Measurements from ENCODE around the gene ANTKMT. TPM values are rescaled to one million over a fixed set of nuclear protein-coding genes. Genes with fewer than 3 reads are reported as not detected.
A peak's percentile ranks its signal among the peaks of the same experiment; 100 is the strongest.
"Not testable (repeated sequence)": the region's sequence is repeated elsewhere in the genome, so short reads cannot be mapped to it uniquely, and the experiment has no call there.

The ANTKMT gene
- total RNA-seq, 1 experiment from 2014 or later = 19.8 TPM

- H4K20me1 ChIP-seq (ENCODE audit: insufficient read depth, low read depth, low read length); H3K27ac ChIP-seq (ENCODE audit: low read length); H3K9me2 ChIP-seq (replicated peaks; ENCODE audit: insufficient read depth, low read length); H3K36me3 ChIP-seq (ENCODE audit: insufficient read depth, low read length); H3K4me2 ChIP-seq (ENCODE audit: low read depth, low read length, poor library complexity, severe bottlenecking); H3K9me3 ChIP-seq (ENCODE audit: low read length); DNase-seq; H3K79me2 ChIP-seq (ENCODE audit: low read length); H3K9ac ChIP-seq (ENCODE audit: low read length); H2AFZ ChIP-seq (ENCODE audit: low read length); H3K27me3 ChIP-seq (ENCODE audit: low read length); H3K4me3 ChIP-seq (ENCODE audit: low read length): not testable (repeated sequence)
- peaks cover 25% of the 10 kb centered on the region for H3K4me1 ChIP-seq (ENCODE audit: low read length)
Measured at GRCh38 chr16:742894-743293, 21.9 kb downstream of the ANTKMT start.

- no peaks in the 10 kb centered on the region for H3K9me2 ChIP-seq (replicated peaks; ENCODE audit: insufficient read depth, low read length)
- H4K20me1 ChIP-seq (ENCODE audit: insufficient read depth, low read depth, low read length) = no peaks in the 10 kb centered on the region
- peak; percentile 71 for DNase-seq
- no peak overlapping the region for H3K27ac ChIP-seq (ENCODE audit: low read length)
- no peak overlapping the region for H3K9ac ChIP-seq (ENCODE audit: low read length)
- no peak overlapping the region for H3K4me3 ChIP-seq (ENCODE audit: low read length)
- no peak overlapping the region for H3K4me2 ChIP-seq (ENCODE audit: low read depth, low read length, poor library complexity, severe bottlenecking)
- no peaks in the 10 kb centered on the region for H3K27me3 ChIP-seq (ENCODE audit: low read length)
- no peak overlapping the region for H2AFZ ChIP-seq (ENCODE audit: low read length)
- H3K4me1 ChIP-seq (ENCODE audit: low read length) = peaks cover 14% of the 10 kb centered on the region
- no peaks in the 10 kb centered on the region for H3K9me3 ChIP-seq (ENCODE audit: low read length)
- 0 out of 2 replicates have a peak, but pooled peaks cover 4% of the 10 kb centered on the region for H3K79me2 ChIP-seq (ENCODE audit: low read length)
- no peaks in the 10 kb centered on the region for H3K36me3 ChIP-seq (ENCODE audit: insufficient read depth, low read length)
Measured at GRCh38 chr16:743794-744500, 23.0 kb downstream of the ANTKMT start.

- Histone ChIP-seq H3K27me3 (ENCODE audit: low read length) (no peaks in the 10 kb centered on the region), H3K9me3 (ENCODE audit: low read length) (no peaks in the 10 kb centered on the region), H3K27ac (ENCODE audit: low read length) (no peak overlapping the region), H3K4me3 (ENCODE audit: low read length) (no peak overlapping the region), H3K9me2 (replicated peaks; ENCODE audit: insufficient read depth, low read length) (no peaks in the 10 kb centered on the region), H2AFZ (ENCODE audit: low read length) (no peak overlapping the region), H3K4me2 (ENCODE audit: low read depth, low read length, poor library complexity, severe bottlenecking) (no peak overlapping the region), H3K9ac (ENCODE audit: low read length) (no peak overlapping the region), H3K79me2 (ENCODE audit: low read length) (no peaks in the 10 kb centered on the region), H3K4me1 (ENCODE audit: low read length) (no peaks in the 10 kb centered on the region; the same call in 1 of the 2 replicates), H3K36me3 (ENCODE audit: insufficient read depth, low read length) (no peaks in the 10 kb centered on the region), H4K20me1 (ENCODE audit: insufficient read depth, low read depth, low read length) (no peaks in the 10 kb centered on the region)
- peak; percentile 80 for DNase-seq
Measured at GRCh38 chr16:745739-746138, 24.8 kb downstream of the ANTKMT start.

DNA sequence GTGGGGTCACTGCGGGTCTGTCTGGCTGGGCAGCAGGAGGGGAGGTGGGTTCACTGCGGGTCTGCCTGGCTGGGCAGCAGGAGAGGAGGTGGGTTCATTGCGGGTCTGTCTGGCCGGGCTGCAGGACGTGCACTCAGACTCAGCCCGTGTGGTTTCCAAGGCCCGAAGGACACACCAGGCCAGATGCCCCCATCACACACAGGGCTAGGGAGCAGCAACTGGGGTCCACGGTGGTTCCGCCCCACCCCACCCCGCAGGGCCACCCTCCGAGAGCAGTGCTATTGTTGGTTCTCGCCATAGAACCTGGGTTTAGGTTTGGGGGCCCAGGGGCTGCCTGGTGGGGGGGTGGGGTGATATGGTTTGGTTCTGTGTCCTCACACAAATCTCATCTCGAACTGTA is 25.7 kb downstream of the ANTKMT start:
- no peaks in the 10 kb centered on the region for H4K20me1 ChIP-seq (ENCODE audit: insufficient read depth, low read depth, low read length)
- H3K4me2 ChIP-seq (ENCODE audit: low read depth, low read length, poor library complexity, severe bottlenecking) = no peak overlapping the region
- H3K27ac ChIP-seq (ENCODE audit: low read length) = no peak overlapping the region
- no peaks in the 10 kb centered on the region for H3K36me3 ChIP-seq (ENCODE audit: insufficient read depth, low read length)
- H3K4me3 ChIP-seq (ENCODE audit: low read length) = no peak overlapping the region
- H3K9me2 ChIP-seq (replicated peaks; ENCODE audit: insufficient read depth, low read length) = no peaks in the 10 kb centered on the region
- H3K9ac ChIP-seq (ENCODE audit: low read length) = no peak overlapping the region
- no peak overlapping the region for H2AFZ ChIP-seq (ENCODE audit: low read length)
- no peaks in the 10 kb centered on the region for H3K79me2 ChIP-seq (ENCODE audit: low read length)
- no peaks in the 10 kb centered on the region for H3K27me3 ChIP-seq (ENCODE audit: low read length)
- H3K4me1 ChIP-seq (ENCODE audit: low read length) = no peaks in the 10 kb centered on the region; the same call in 1 of the 2 replicates
- no peaks in the 10 kb centered on the region for H3K9me3 ChIP-seq (ENCODE audit: low read length)
- DNase-seq = no peak

DNA sequence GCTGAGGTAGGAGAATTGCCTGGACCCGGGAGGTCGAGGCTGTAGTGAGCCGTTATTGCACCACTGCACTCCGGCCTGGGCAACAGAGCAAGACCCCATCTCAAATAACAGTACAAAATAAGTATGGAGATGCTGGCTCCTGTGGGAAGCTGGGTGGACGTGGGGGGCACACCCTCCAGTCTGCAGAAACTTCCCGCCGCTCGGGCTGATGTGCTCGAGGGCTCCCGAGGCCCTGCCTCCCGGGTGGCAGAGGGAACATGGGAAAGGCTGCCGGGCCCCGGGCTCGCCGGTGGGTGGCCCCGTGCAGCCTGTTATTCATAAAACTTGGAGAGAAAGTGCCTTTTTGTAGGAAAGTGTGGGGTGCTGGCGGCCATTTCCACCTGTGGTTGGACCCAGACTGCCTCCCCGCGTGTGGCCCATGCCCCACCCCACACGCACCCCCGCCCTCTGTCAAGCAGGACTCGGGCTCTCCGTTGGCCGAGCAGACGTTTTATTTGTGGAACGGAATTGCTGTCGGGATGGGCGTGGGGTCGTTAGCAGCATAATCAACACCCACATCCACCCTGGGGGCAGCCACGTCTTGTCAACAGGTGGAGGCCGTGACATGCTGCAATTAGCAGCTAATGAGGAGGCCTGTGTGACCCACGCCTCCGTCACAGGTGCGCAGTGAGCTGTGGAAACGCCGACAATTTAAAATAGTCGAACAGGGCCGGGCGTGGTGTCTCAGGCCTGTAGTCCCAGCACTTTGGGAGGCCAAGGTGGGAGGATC is 27.2 kb downstream of the ANTKMT start:
- H3K36me3 ChIP-seq (ENCODE audit: insufficient read depth, low read length) = no peaks in the 10 kb centered on the region
- no peaks in the 10 kb centered on the region for H3K9me3 ChIP-seq (ENCODE audit: low read length)
- H3K4me1 ChIP-seq (ENCODE audit: low read length) = no peaks in the 10 kb centered on the region
- H3K79me2 ChIP-seq (ENCODE audit: low read length) = no peaks in the 10 kb centered on the region
- no peak overlapping the region for H3K4me3 ChIP-seq (ENCODE audit: low read length)
- H3K27ac ChIP-seq (ENCODE audit: low read length) = no peak overlapping the region
- no peaks in the 10 kb centered on the region for H3K9me2 ChIP-seq (replicated peaks; ENCODE audit: insufficient read depth, low read length)
- no peak overlapping the region for H3K4me2 ChIP-seq (ENCODE audit: low read depth, low read length, poor library complexity, severe bottlenecking)
- H4K20me1 ChIP-seq (ENCODE audit: insufficient read depth, low read depth, low read length) = no peaks in the 10 kb centered on the region
- no peak overlapping the region for H2AFZ ChIP-seq (ENCODE audit: low read length)
- H3K9ac ChIP-seq (ENCODE audit: low read length) = no peak overlapping the region
- no peaks in the 10 kb centered on the region for H3K27me3 ChIP-seq (ENCODE audit: low read length)
- no peak for DNase-seq

DNA sequence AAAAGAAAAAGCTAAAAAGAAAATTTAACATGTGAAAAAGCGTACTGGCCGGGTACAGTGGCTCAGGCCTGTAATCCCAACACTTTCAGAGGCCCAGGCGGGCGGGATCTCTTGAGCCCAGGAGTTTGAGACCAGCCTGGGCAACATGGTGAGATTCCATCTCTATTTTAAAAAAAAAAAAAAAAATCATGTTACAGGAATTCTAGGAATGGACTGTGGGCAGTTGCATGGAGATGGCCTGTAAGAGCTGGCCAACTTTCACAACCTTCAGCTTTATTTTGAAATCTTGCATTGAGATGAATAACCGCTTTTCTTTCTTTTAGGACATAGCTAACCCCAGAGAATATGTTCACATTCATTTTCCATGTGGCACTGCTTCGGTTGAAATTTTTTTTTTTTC is 28.1 kb downstream of the ANTKMT start:
- Histone ChIP-seq H3K27ac (ENCODE audit: low read length) (no peak overlapping the region), H3K4me1 (ENCODE audit: low read length) (no peaks in the 10 kb centered on the region), H3K79me2 (ENCODE audit: low read length) (no peaks in the 10 kb centered on the region), H3K9me2 (replicated peaks; ENCODE audit: insufficient read depth, low read length) (no peaks in the 10 kb centered on the region), H3K9ac (ENCODE audit: low read length) (no peak overlapping the region), H3K27me3 (ENCODE audit: low read length) (no peaks in the 10 kb centered on the region), H3K4me2 (ENCODE audit: low read depth, low read length, poor library complexity, severe bottlenecking) (no peak overlapping the region), H3K4me3 (ENCODE audit: low read length) (no peak overlapping the region), H3K36me3 (ENCODE audit: insufficient read depth, low read length) (no peaks in the 10 kb centered on the region), H3K9me3 (ENCODE audit: low read length) (no peaks in the 10 kb centered on the region), H2AFZ (ENCODE audit: low read length) (no peak overlapping the region), H4K20me1 (ENCODE audit: insufficient read depth, low read depth, low read length) (no peaks in the 10 kb centered on the region)
- no peak for DNase-seq

DNA sequence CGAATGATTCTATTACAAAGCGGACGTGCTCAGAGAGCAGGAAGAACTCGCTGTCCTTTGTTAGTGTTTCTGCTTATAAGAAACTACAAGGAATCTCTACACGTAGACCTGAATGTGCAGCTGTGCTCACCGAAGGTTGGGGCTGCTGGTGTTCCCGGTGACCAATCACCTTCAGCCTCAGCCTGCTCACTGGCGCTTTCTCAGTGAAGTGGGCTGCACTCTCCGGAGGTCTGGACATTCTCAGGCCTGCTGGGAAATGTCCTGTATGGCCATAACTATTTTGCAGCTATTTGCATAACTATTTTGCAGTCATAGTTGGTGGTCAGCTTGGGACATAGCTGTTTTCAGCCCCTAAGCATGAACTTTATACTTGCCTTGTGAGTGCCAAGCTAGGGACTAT is 29.5 kb downstream of the ANTKMT start:
- H3K4me3 ChIP-seq (ENCODE audit: low read length) = no peak overlapping the region
- no peaks in the 10 kb centered on the region for H3K79me2 ChIP-seq (ENCODE audit: low read length)
- no peaks in the 10 kb centered on the region for H3K27me3 ChIP-seq (ENCODE audit: low read length)
- DNase-seq = no peak
- H4K20me1 ChIP-seq (ENCODE audit: insufficient read depth, low read depth, low read length) = no peaks in the 10 kb centered on the region
- no peak overlapping the region for H3K4me2 ChIP-seq (ENCODE audit: low read depth, low read length, poor library complexity, severe bottlenecking)
- no peaks in the 10 kb centered on the region for H3K9me3 ChIP-seq (ENCODE audit: low read length)
- no peak overlapping the region for H2AFZ ChIP-seq (ENCODE audit: low read length)
- no peaks in the 10 kb centered on the region for H3K4me1 ChIP-seq (ENCODE audit: low read length)
- H3K27ac ChIP-seq (ENCODE audit: low read length) = no peak overlapping the region
- H3K36me3 ChIP-seq (ENCODE audit: insufficient read depth, low read length) = no peaks in the 10 kb centered on the region
- no peaks in the 10 kb centered on the region for H3K9me2 ChIP-seq (replicated peaks; ENCODE audit: insufficient read depth, low read length)
- H3K9ac ChIP-seq (ENCODE audit: low read length) = no peak overlapping the region

- no peaks in the 10 kb centered on the region for H3K27me3 ChIP-seq (ENCODE audit: low read length)
Measured at GRCh38 chr16:751152-752006, 30.4 kb downstream of the ANTKMT start.

More at GRCh38 chr16:751152-752006, 30.4 kb downstream of the ANTKMT start:
- no peaks in the 10 kb centered on the region for H3K4me1 ChIP-seq (ENCODE audit: low read length)
- no peak overlapping the region for H3K4me3 ChIP-seq (ENCODE audit: low read length)
- no peak for DNase-seq
- no peak overlapping the region for H3K4me2 ChIP-seq (ENCODE audit: low read depth, low read length, poor library complexity, severe bottlenecking)
- no peak overlapping the region for H3K27ac ChIP-seq (ENCODE audit: low read length)
- H3K36me3 ChIP-seq (ENCODE audit: insufficient read depth, low read length) = no peaks in the 10 kb centered on the region
- H3K79me2 ChIP-seq (ENCODE audit: low read length) = no peaks in the 10 kb centered on the region
- no peaks in the 10 kb centered on the region for H3K9me3 ChIP-seq (ENCODE audit: low read length)
- no peaks in the 10 kb centered on the region for H4K20me1 ChIP-seq (ENCODE audit: insufficient read depth, low read depth, low read length)
- no peak overlapping the region for H2AFZ ChIP-seq (ENCODE audit: low read length)
- H3K9ac ChIP-seq (ENCODE audit: low read length) = no peak overlapping the region
- H3K9me2 ChIP-seq (replicated peaks; ENCODE audit: insufficient read depth, low read length) = no peaks in the 10 kb centered on the region

Data from Karpas-422 (cell line).